SW480 (cell line): ENCODE results near the gene SIM2.
A peak's percentile ranks its signal among the peaks of the same experiment; 100 is the strongest.

ENCODE experiments used
- DNase-seq: peaks from one replicate; pipeline ENCODE4 v3.0.0-alpha.2; 2016; ENCODE audit warnings: low spot score

The SIM2 gene

GRCh38 chr21:36700971-36701755, 2.2 kb downstream of the SIM2 start:
- peak; percentile 54 for DNase-seq

DNA sequence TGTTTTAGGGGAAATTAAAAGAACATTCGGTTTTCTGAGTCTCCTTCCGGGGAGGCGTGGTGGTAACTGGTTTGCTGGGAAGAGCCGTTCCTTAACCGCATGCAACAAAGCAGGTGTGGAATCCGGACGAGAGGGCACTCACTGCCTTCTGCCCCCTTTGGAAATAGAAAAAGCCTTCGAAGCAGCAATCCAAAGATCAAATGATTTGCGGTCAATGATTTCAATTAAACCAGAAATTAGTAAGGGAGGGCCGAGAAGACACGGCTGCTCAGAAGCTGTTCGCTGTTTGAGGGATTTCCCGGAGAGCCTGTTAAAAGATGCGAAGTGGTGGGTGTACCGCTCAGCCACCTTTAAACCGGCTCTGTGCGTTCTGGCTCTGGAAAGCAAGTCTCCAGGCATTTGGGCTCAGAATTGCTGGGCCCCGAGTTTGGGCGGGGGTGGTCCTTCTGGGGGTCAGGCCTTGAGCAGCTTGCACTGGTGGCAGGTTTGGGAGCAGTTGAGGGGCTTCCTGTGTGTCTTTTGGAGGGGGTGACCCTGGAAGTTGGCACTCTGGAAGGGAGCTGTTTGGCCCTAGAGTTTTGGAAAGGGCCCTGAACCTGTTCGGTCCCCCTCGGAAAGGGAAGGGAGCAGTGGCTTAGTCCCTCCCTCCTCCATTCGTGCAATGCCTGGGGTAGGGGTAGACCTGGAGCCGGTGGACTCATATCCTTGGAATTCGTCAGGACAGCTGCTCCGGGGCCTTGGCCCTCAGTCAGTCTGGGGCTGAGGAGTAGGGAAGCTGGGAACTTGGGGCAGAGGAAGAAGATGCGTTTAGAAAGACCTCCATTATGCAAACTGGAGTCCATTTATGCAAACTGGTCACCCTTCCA, 3.1 kb downstream of the SIM2 start:
- peak; percentile 60 for DNase-seq

DNA sequence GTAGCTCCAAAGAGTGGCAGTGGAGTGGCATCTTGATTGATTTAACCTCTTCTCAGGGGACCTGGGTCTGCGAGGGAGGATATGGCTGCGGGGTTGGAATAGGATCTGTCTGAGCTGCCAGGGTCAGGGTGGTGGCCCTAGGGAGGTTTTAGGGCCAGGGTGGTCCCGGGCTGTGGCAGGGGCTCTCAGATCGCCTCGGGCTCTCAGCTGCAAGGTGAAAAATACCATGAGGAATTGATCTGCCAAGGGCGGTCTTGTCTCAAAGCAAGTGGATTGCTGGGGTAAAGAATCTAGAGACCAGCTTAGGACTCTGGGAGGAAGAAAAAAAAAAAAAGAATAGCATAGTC, 3.7 kb downstream of the SIM2 start:
- no peak for DNase-seq

DNA sequence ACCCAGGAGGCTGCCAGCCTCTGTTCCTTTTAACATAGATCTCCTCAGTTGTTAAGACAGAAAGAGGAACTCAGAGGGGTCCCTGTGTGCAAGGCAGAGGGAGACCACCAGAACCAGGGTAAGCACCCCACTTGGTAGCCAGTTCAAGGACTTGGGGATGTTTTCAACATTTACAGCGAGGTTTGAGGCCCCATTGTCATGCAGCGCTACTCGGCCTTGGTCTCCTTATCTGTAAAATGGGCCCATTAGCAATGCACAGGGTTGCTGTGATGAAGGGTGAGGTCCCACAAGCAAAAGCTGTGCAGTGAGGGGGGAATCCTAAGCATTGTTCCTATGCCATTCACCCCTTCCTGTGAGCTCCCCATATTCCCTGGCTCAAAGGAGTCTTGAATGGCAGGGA, 4.2 kb downstream of the SIM2 start:
- DNase-seq: no peak

DNA sequence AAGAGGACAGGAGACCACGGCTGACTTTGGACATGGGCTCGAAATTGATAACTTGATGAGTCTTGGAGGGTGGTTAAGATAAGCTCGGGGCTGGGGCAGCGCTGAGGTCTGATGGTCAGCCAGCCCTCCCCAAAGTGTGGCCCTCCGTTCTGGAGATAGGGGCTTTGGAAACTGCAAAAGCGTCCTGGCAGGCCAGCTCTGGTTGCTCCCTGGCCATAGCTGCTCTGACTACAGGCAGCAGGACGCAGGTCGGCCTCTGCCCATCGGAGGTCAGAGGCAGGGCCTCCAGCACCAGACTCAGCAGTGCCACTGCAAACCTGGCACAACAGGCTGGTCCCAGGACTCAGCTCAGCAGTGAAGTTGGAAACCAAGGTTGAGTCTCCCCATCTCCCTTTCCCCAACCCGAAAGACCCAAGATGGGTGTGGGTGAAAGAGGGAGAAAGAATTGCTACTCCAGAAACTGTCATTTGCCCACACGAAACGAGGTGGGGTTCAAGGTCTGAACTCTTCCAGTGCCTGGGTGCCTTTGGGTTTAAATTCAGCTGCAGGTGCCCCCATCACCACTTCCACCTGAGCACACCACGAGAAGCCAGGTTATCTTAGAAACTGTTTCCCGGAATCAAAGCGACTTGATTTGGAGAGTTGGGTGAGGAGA, 4.8 kb downstream of the SIM2 start:
- DNase-seq: no peak

GRCh38 chr21:36704281-36704957, 5.5 kb downstream of the SIM2 start:
- DNase-seq: no peak

DNA sequence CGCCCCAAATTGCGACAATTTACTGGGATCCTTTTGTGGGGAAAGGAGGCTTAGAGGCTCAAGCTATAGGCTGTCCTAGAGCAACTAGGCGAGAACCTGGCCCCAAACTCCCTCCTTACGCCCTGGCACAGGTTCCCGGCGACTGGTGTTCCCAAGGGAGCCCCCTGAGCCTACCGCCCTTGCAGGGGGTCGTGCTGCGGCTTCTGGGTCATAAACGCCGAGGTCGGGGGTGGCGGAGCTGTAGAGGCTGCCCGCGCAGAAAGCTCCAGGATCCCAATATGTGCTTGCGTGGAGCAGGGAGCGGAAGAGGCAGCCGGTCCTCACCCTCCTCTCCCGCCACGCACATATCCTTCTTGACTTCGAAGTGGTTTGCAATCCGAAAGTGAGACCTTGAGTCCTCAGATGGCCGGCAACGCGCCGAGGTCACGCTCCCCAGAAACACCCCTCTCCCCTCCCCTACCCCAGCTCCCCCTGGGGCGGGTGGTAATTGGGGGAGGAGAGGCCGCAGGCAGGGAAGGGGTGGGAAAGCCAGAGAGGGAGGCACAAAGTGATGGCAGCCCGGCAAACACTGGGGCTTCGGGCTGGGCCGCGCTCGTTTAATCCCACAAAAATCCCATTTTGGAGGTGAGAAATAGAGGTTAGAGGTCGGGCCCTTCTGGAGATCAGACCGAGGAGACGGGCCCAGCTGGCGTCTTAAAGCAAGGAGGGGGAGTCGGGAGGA, 6.2 kb downstream of the SIM2 start:
- DNase-seq: no peak

DNA sequence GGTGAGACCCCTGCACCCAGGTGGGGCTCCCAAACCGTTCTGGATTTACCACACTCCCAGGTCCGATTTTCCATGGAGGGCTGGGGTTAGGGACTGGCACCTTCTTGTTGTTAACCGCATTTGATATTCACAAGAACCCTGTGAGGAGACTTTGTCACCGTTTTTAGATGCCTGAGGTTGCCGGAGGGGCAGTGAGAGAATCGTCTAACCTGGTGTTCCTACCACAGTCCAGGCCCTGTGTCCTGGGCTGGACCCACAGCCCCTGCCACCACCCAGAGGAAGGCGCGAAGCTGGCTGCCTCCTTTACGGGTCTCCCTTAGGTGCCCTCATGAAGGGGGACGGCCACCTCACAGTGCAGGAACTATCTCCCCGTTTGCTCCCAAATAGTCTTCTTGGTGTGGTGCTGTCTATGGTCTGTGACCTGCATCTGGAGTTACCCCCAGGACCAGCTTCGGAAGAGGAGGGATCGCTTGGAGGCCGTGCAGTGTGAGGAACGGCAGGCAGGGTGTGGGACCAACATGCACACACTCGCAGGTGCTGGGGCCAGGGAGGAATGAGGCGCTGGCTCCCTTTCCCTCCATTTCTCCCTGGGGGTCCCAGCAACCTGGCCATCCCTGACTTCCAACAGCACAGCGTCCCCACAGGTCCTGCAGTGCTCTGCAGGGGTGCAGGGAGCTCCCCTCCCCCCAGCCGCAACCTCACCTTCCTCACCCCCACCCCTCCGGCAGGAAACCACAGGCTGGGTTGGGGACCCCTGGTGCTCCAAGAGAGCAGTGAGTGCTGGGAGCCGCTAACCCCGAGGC, 7.0 kb downstream of the SIM2 start:
- no peak for DNase-seq

GRCh38 chr21:36706482-36706852, 7.6 kb downstream of the SIM2 start:
- no peak for DNase-seq

GRCh38 chr21:36706951-36707762, 8.2 kb downstream of the SIM2 start:
- DNase-seq: no peak

DNA sequence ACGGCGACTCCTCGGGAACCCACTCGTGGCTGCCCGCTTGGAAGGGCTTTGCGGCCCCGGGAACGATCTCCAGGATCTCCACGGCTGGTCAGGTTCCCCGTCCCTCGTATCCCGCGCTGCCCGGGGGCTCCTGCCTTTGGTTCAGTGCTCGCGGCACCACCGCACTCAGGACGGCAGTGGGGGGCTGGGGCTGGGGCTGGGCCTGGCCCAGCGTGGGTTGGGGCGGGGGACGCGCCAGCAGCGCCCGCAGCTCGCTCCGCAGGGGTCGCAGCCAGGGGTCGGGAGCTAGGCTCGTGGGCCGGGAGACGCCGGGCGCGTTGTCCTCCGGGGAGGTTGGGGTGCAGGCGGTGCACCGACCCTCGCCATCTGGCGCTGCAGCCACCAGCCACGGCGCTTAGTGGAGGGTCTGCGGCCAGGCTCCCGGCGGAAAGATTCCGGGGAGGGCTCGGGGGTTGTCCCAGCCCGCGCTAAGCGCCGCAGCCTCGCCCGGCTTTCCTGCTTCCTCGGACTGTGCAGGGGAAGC, 8.9 kb downstream of the SIM2 start:
- DNase-seq: no peak

- DNase-seq: no peak
These were observed 9.5 kb downstream of the SIM2 start for GRCh38 chr21:36708286-36709029.

DNA sequence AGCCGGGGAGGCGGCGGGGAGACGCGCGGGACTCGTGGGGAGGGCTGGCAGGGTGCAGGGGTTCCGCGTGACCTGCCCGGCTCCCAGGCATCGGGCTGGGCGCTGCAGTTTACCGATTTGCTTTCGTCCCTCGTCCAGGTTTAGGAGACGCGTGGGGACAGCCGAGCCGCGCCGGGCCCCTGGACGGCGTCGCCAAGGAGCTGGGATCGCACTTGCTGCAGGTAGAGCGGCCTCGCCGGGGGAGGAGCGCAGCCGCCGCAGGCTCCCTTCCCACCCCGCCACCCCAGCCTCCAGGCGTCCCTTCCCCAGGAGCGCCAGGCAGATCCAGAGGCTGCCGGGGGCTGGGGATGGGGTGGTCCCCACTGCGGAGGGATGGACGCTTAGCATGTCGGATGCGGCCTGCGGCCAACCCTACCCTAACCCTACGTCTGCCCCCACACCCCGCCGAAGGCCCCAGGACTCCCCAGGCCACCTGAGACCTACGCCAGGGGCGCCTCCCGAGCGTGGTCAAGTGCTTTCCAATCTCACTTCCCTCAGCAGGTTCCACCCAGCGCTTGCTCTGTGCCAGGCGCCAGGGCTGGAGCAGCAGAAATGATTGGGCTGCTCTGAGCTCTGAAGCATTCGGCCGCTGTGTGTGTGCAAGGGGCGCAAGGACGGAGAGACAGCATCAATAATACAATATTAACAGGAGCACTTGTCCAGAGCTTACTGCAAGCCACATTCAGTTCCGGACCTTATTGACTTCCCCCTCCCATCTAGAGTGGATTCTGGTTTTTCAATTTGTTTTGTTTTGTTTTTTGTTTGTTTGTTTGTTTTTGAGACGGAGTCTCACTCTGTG, 10.3 kb downstream of the SIM2 start:
- DNase-seq: no peak

DNA sequence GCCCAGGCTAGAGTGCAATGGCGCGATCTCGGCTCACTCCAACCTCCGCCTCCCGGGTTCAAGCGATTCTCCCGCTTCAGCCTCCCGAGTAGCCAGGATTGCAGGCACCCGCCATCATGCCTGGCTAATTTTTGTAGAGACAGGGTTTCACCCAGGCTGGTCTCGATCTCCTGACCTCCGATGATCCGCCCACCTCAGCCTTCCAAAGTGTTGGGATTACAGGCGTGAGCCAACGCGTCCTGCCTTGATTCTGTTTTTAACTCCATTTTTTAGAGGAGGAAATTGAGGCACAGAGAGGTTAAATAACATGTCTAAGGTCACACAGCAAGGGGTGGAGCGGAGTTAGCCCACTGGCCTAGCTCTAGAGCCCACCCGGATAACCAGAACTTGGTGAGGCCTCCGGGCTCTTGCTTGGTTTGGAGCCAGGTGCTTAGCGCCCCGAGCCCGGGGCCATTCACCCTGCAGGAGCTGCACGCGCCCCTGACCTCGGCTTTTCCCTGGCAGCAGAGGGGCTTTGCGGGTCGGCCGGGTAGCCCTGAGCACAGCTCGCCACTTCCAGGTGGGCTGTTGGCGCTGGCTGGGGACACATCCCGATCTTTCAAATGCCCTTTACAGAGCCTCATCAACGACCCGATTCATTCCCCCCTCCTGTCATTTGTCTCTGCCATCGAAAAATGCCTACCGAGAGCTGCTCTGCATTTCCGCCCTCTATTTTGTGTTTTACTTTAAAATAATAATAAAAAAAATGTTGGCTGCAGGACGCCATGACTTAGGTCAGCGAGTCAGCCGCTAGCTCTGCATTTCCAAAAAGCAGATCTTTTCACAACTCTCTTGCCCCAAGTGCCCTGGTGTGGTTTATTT, 11.2 kb downstream of the SIM2 start:
- no peak for DNase-seq

- no peak for DNase-seq
These were observed 11.8 kb downstream of the SIM2 start for GRCh38 chr21:36710729-36711048.

DNA sequence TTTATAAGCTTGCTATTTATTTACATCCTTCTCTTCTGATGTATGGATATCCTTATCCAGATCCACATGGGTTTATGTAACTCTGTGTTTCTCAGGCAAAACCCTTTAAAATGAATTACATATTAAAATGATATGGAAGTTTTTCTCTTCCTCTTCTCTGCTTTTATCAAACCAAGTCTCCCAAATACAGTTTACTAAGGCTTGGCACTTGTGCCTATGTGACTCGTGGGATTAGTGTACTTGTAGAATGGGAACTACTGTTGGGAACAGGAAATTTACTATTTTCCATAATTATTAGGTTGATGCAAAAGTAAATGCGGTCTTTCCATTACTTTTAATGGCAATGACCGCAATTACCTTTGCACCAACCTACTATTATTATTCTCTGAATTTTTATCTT, 14.8 kb downstream of the SIM2 start:
- DNase-seq: no peak

GRCh38 chr21:36716387-36716786, 17.5 kb downstream of the SIM2 start:
- no peak for DNase-seq
